Colonic mucosa (tissue), 4 donors: ENCODE results near the gene RIBC2. TPM values are rescaled to one million over a fixed set of nuclear protein-coding genes. Genes with fewer than 3 reads are reported as not detected.

ENCODE experiments used
- DNase-seq: peaks from one replicate; pipeline ENCODE4 v3.0.0-alpha.2; 2020
- H3K27ac ChIP-seq: fragments of 200-600 bp; one replicate; pipeline ENCODE4 v1.8.0; 2021
- H3K27me3 ChIP-seq: fragments of 200-600 bp; one replicate; pipeline ENCODE4 v1.8.0; 2021
- H3K36me3 ChIP-seq: fragments of 200-600 bp; one replicate; pipeline ENCODE4 v1.8.0; 2021
- H3K4me1 ChIP-seq: fragments of 200-600 bp; one replicate; pipeline ENCODE4 v1.8.0; 2021; ENCODE audit warnings: mild to moderate bottlenecking
- H3K4me3 ChIP-seq: fragments of 200-600 bp; one replicate; pipeline ENCODE4 v1.8.0; 2021
- H3K9ac ChIP-seq, 2 donors: one replicate each; pipeline ENCODE4 v1.7.0; 2013; ENCODE audit warnings: control low read depth in 2 of 2, low read depth in 2 of 2, low read length in 2 of 2
- H3K9me3 ChIP-seq: fragments of 200-600 bp; one replicate; pipeline ENCODE4 v1.8.0; 2021
- intact Hi-C: fragments of 100-400 bp; cut with DNase I; formaldehyde crosslinking; loops from one replicate; pipeline ENCODE4 v1.14.1; 2022
- total RNA-seq, 2 donors: library from RNA; stranded (reverse); fragmentation: NEBNext Ultra II Directional in 1 of 2; extraction: Animal tissue kit (Norgen Biotek cat#: 25700) in 1 of 2; gene quantifications; one replicate each; pipeline ENCODE4 v1.2.1, GENCODE V29; 2021
- TF ChIP-seq, protein P1 (sequence below): fragments of 200-600 bp; IDR thresholded peaks from one replicate; pipeline ENCODE4 v1.8.0; 2022; ENCODE audit warnings: antibody characterized with exemption, mild to moderate bottlenecking
- donor health status: healthy.
- donor health status: DM: no; HTN: no; CAD: no.
- donor health status: DM: no; HTN: no; CAD: no.

The RIBC2 gene
- total RNA-seq, 2 donors from 2014 or later: 0.85 to 6.7 TPM

DNA sequence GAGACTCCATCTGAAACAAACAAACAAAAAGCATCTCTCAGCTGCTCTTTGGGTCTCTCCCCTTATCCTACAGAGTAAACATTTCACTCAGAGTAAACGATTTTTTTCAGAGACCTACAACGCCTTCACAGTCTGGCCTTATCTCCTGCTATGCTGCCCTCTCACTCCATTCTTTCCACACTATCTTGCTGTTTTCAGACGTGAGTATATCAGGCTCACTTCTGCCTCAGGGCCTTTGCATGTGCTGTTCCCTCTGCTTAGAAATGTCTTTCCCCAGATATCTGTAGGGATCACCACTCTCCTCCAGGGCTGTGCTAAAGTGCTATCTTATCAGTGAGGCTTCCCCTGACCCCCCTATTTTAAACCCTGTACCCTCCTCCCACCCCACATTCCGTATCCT, 6.5 kb downstream of the RIBC2 start:
- no peaks in the 10 kb centered on the region for H3K27me3 ChIP-seq
- no peak for DNase-seq
- intact Hi-C loops: no loop called here
- H3K9me3 ChIP-seq: no peaks in the 10 kb centered on the region
- H3K4me3 ChIP-seq: no peak overlapping the region
- H3K4me1 ChIP-seq: no peaks in the 10 kb centered on the region
- no peaks in the 10 kb centered on the region for H3K36me3 ChIP-seq
- TF ChIP-seq, protein P1, sequence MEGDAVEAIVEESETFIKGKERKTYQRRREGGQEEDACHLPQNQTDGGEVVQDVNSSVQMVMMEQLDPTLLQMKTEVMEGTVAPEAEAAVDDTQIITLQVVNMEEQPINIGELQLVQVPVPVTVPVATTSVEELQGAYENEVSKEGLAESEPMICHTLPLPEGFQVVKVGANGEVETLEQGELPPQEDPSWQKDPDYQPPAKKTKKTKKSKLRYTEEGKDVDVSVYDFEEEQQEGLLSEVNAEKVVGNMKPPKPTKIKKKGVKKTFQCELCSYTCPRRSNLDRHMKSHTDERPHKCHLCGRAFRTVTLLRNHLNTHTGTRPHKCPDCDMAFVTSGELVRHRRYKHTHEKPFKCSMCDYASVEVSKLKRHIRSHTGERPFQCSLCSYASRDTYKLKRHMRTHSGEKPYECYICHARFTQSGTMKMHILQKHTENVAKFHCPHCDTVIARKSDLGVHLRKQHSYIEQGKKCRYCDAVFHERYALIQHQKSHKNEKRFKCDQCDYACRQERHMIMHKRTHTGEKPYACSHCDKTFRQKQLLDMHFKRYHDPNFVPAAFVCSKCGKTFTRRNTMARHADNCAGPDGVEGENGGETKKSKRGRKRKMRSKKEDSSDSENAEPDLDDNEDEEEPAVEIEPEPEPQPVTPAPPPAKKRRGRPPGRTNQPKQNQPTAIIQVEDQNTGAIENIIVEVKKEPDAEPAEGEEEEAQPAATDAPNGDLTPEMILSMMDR: no peak
- H3K9ac ChIP-seq: no peak overlapping the region
- no peak overlapping the region for H3K27ac ChIP-seq

- H3K36me3 ChIP-seq: no peaks in the 10 kb centered on the region
- no peak overlapping the region for H3K27ac ChIP-seq
- TF ChIP-seq, protein P1: no peak
- intact Hi-C loops: no loop called here
- no peak for DNase-seq
- H3K4me1 ChIP-seq: no peaks in the 10 kb centered on the region
- H3K27me3 ChIP-seq: no peaks in the 10 kb centered on the region
- H3K4me3 ChIP-seq: no peak overlapping the region
- no peaks in the 10 kb centered on the region for H3K9me3 ChIP-seq
- no peak overlapping the region for H3K9ac ChIP-seq
Measured at GRCh38 chr22:45420539-45420938, 7.0 kb downstream of the RIBC2 start.

GRCh38 chr22:45421349-45422055, 8.0 kb downstream of the RIBC2 start:
- H3K4me3 ChIP-seq: no peak overlapping the region
- no peak for DNase-seq
- intact Hi-C loops: no loop called here
- H3K27me3 ChIP-seq: no peaks in the 10 kb centered on the region
- H3K36me3 ChIP-seq: no peaks in the 10 kb centered on the region
- H3K9ac ChIP-seq: no peak overlapping the region
- H3K4me1 ChIP-seq: no peaks in the 10 kb centered on the region
- TF ChIP-seq, protein P1: no peak
- no peaks in the 10 kb centered on the region for H3K9me3 ChIP-seq
- no peak overlapping the region for H3K27ac ChIP-seq

GRCh38 chr22:45422237-45422983, 8.9 kb downstream of the RIBC2 start:
- H3K9ac ChIP-seq: no peak overlapping the region
- H3K4me3 ChIP-seq: no peak overlapping the region
- no peak for DNase-seq
- H3K4me1 ChIP-seq: no peaks in the 10 kb centered on the region
- H3K36me3 ChIP-seq: no peaks in the 10 kb centered on the region
- intact Hi-C loops: no loop called here
- no peak overlapping the region for H3K27ac ChIP-seq
- no peaks in the 10 kb centered on the region for H3K9me3 ChIP-seq
- TF ChIP-seq, protein P1: no peak
- H3K27me3 ChIP-seq: no peaks in the 10 kb centered on the region

DNA sequence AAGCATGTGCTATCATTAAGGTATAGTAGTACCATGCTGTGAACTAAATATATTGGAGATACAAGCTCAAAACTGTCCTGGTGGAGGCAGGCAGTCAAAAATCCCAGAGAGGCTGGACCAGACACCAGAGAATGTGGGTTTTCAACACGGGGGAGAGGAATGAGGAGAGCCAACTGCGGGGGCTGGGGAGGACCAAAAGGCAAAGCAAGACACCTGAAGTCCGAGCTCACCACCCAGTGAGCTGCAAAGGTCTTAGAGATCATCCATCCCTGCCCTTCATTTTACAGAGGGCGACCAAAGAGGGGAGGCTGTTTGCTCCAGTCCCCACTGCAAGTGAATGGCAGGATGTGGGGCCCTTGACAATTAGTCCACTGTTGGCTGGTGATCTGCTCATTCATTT, 10.0 kb downstream of the RIBC2 start:
- Histone ChIP-seq H3K4me1 (no peaks in the 10 kb centered on the region), H3K9ac (no peak overlapping the region), H3K9me3 (no peaks in the 10 kb centered on the region), H3K4me3 (no peak overlapping the region), H3K27ac (no peak overlapping the region), H3K27me3 (no peaks in the 10 kb centered on the region), H3K36me3 (no peaks in the 10 kb centered on the region)
- intact Hi-C loops: no loop called here
- no peak for DNase-seq
- TF ChIP-seq, protein P1: no peak
